Omental fat pad (tissue), 4 donors: Measurements from ENCODE around the gene IPO5. TPM values are rescaled to one million over a fixed set of nuclear protein-coding genes. Genes with fewer than 3 reads are reported as not detected.

Source experiments
- ATAC-seq: fragments of 150-250 bp; one replicate; pipeline ENCODE4 v1.9.1; 2016; ENCODE audit warnings: mild to moderate bottlenecking, moderate library complexity; ENCODE audit not compliant: low FRiP score
- DNase-seq: peaks from one replicate; pipeline ENCODE4 v3.0.0-alpha.2; 2019; ENCODE audit warnings: low spot score
- CTCF ChIP-seq, 3 donors: fragments of 450-650 bp; IDR thresholded peaks; one replicate each; pipeline ENCODE4 v1.5.1; 2016 to 2017; ENCODE audit warnings: antibody characterized with exemption in 3 of 3, mild to moderate bottlenecking in 3 of 3, moderate library complexity in 2 of 3
- total RNA-seq, 4 donors: library from RNA; depleted of rRNA; stranded (reverse); fragments of >200 nt; gene quantifications; one replicate each; pipeline ENCODE4 v1.1.0, GENCODE V29; 2016

IPO5 gene
- total RNA-seq, 4 donors from 2014 or later: 106 to 170 (median 132) TPM

DNA sequence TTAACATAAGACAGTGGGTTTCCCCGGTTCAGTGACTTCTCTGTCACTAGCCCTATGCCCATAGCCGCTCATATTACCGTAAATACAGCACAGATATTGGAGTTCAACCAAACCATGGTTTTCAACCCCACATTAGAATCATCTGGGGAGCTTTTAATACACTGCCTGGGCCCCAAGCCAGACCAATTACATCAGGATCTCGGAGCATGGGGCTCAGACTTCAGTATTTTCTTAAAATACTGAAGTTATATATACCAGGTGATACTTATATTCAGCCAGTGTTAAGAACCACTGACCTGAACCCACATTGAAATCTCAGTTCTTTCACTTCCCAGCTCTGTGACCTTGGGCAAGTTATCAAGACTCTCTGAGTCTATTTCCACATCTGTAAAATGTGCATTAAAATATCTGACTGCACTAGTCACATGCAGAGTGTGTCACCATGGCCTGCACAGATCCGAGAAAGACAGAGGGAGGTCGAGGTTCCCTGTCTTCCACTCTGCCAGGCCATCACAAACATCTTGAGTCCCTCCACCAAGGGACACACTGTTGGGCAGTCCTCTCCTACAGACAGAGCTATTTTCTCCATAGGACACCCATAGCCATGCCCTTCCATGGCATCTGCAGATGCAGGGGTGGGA lies 32.2 kb upstream of the IPO5 start:
- DNase-seq (no peak), ATAC-seq (no peak)
- no peak for TF ChIP-seq CTCF (IDR thresholded peaks at IDR 0.05)

GRCh38 chr13:97928301-97928700 lies 25.2 kb upstream of the IPO5 start:
- TF ChIP-seq CTCF (IDR thresholded peaks at IDR 0.05): no peak
- no peak for DNase-seq
- ATAC-seq: no peak

- no peak for TF ChIP-seq CTCF (IDR thresholded peaks at IDR 0.05)
- DNase-seq (no peak), ATAC-seq (no peak)
These were observed 21.4 kb upstream of the IPO5 start for GRCh38 chr13:97932036-97932435.

GRCh38 chr13:97932647-97933046 lies 20.8 kb upstream of the IPO5 start:
- no peak for DNase-seq
- no peak for ATAC-seq
- TF ChIP-seq CTCF (IDR thresholded peaks at IDR 0.05): no peak

DNA sequence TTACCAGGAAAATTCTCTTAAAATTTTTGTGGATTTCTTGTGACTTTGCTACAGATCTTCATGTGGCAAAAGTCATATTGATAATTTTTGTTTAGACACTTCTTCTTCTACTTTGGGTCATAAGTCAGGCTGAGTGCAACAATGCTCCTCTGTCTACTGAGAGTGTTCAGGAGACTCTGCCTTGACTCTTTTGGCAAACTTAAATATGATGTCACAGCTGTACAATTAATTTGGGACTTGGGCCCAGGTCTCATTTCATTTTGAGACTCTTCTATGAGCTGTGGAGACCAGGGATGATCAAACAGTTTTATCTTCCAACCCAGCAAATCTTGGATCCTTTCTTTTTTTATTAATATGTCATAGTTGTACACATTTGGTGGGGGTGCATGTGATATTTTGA lies 19.7 kb upstream of the IPO5 start:
- no peak for DNase-seq
- no peak for ATAC-seq

GRCh38 chr13:97934590-97934989 lies 18.9 kb upstream of the IPO5 start:
- DNase-seq: no peak
- peak; percentile 53 for ATAC-seq
- no peak for TF ChIP-seq CTCF (IDR thresholded peaks at IDR 0.05)

More for the DNA sequence above, 19.7 kb upstream of the IPO5 start:
- no peak for TF ChIP-seq CTCF (IDR thresholded peaks at IDR 0.05)

DNA sequence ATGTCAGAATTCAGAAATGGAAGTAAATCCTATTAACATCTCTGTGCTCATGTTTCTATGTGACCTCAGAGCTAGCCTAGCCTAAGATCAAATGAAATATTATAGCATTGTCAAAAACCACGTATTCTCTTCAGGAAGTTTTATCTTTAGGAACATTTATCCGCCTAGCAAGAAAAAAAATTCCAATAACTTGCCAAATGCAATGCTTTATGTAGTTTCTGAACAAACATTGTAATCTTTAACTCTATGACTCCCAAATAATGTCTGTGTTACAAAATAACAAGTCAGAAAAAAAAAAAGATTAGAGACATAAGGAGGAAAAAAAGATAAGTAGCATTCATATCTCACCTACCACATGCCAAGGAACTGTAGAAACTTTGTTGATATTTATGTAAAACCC lies 18.4 kb upstream of the IPO5 start:
- TF ChIP-seq CTCF (IDR thresholded peaks at IDR 0.05): no peak
- DNase-seq (no peak), ATAC-seq (peak; percentile 39)
